HG03460 (cell line): Measurements from ENCODE around the gene MAMDC4.
A peak's percentile ranks its signal among the peaks of the same experiment; 100 is the strongest.
"Not testable (repeated sequence)": the region's sequence is repeated elsewhere in the genome, so short reads cannot be mapped to it uniquely, and the experiment has no call there.

Source experiments
- ATAC-seq: cut with Tn5 transposase; IDR thresholded peaks from one replicate; pipeline ENCODE4 v1.9.1; 2021; ENCODE audit not compliant: unreplicated experiment

Gene MAMDC4

DNA sequence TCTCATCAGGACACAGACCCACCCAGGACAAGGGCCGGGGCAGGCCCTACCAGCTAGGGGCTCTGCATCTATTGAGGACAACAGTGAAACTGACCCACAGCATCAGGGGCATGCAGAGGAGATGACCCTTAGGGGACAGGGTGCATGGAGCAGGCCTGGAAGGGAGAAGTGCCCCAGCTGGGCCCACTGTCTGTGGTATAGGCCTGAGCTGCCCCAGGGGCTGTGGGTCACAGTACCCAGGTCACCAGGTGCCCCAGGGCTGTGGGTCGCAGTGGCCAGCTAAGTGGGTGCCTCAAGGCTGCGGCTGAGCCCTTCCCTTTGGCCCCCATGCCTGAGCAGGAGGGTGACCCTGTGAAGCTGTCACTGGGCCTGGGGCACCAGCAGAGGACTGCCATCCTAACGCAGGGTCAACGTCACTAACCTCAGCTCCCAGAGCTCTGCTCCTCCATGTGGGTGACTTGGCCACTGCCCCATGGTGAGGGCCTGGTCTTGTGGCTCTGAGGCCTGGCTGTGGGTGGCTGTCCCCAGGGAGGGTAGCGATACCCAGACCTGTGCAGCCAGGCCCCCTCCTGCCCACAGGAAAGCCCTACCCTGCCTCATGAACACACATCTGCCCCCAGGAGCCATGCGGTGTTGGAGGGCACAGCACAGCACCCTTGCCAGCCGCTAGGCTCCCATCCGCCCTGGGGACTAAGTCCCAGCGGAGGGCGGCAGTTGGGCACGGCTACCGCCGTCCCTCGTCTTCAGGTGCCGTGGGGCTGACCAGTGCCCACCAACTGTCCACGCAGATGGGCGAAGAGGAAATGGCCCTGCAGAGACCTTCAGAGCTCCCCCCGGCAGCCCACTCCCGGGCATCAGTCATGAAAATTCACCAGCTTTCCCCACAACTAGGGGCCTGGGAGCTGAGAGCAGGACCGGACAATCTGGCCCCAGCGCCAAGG lies 9.1 kb downstream of the MAMDC4 start:
- no peak for ATAC-seq

DNA sequence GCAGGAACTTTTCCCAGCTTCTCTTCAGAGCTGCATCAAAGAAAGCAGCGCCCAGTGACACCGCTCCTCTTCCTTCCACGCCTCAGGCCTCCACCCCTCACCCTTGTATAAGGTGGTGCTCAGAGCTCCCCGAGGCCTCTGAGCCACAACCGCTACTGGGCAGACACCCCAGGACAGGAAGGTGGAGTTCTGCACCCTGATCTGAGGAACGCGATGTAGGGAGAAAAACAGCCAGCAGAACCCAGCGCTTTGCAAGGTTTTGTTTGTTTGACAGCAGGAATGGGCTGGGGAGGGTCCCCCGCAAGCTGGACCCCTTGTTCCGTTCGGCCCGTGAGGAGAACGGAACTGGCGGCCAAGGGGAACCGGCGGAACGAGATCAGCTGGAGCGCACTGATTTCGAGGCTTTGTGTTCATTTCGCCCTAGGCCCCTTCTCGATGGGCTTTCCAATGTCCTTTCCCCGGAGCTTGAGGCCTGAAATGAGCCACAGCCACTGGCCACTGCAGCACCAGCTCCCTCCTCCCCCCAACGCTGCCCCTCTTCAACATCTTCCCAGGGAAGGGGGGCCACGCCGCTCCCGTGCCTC lies 9.8 kb downstream of the MAMDC4 start:
- ATAC-seq = no peak

DNA sequence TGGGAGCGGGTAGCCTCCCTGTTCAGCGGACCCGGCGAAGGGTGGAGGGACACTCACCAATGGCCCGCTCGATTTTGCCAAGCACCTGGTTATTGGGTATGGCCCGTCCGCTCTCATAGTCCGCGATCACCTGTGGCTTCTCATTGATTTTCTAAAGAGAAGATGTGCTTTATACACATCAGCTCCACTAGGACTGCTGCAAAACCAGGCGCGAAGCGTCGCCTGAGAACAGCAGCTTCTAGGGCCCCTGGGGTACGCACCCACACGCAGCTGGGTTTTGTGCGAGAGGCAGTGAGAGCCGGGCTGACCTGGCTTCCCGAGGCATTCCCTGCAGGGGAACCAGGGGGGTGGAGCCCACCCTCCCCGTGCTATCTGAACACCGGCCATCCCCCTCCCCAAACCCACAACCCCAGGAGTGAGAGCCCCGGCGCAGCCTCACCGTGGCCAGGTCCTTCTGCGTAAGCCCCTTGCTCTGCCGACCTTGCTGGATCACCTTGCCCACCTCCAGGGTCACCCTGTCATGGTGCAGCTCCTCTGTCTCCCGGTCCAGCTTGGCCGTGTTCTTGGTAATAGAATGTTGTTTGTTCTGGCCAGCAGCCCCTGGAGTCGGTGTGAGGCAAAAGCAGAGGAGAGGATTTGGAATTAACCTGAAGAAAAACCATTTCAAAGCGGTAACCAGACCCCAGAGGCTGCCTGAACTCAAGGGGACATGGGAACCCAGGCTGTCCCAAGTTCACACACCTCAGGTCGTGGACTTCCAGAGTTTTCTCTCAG lies 10.9 kb downstream of the MAMDC4 start:
- ATAC-seq = no peak

DNA sequence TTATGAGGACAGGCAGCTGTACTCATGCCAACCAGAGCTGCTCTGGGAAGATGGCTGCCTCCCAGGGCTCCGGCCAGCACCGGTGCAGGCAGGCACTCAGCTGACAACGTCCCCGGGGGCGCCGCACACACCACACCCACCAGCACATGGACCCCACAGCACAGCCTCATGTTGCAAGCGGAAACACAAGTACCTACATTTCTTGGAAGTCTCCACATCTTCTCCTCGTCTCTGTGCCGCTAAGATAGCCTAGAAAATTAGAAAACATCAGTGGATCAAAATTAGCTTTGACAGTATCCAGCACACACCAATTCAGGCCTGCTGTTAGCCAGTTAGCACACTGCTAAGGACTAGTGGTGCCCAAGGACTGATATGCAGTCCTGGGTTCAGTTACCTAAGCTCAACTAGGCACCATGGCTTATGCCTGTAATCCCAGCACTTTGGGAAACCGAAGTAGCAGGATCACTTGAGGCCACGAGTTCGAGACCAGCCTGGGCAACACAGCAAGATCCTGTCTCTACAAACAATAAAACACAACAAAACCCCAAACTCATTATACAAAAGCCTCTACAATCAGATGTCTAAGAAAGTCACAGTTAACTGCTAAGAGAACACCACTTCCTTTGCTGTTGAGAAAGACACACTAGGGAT lies 11.6 kb downstream of the MAMDC4 start:
- ATAC-seq = no peak

DNA sequence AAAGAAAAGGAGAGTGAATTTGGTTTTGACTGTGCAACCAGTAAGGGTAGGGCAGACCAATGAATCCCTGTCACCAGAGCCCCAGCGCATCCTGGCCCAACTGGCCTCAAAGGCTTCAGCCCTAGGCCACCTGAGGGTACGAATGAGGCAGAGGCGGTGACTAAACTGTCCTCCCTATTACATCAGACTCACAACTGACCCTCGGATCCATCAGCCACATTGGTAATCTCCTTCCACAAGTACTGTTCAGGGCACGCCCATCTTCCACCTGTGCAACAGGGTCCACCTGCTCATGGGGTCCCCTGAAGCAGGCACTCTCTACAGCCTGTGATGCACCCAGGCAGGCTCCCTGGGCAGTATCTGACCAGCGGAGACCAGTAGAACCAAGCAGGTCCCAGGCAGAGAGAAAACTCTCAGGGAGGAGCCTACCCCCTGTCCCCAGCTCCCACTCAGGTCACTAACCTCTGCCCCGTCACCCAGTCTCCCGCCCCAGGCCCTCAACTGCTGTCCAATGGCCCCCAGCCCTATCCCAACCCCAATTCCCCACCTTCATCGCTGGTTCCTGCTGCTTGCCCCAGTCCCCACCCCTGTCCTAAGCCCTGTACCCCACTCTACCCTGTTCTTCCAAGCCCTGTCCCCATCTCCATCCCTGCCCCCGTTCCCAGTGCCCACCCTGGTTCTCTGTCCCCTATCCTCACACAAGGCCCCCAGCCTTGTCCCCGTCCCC lies 13.1 kb downstream of the MAMDC4 start:
- no peak for ATAC-seq

DNA sequence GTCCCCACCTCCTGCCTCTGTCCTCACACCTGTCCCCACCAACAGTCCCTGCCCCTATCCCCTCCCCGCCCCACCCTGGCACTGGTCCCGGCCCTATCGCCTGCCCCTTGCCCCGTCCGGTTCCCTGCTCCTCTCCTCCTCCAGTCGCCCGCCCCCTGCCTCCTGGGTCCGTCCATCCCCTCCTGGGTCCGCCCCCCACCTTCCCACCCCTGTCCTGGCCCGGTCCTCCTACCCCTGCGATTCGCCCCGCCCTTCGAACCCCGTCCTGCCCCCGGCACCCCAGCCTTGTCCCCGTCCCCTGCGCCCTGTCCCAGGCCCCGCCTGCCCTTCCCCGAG lies 13.6 kb downstream of the MAMDC4 start:
- ATAC-seq = no peak

DNA sequence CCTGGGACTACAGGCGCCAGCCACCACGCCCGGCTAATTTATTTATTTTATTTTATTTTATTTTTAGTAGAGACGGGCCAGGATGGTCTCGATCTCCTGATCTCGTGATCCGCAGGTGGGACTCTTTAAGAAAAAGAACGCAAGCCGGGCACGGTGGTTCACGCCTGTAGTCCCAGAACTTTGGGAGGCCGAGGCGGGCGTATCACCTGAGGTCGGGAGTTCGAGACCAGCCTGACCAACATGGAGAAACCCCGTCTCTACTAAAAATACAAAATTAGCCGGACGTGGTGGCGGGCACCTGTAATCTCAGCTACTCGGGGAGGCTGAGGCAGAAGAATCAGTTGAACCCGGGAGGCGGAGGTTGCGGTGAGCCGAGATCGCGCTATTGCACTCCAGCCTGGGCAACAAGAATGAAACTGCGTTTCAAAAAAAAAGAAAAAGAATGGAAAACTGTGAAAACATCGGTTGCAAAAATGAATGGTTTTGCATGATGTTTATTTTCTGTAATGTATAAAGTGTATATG lies 14.8 kb downstream of the MAMDC4 start:
- ATAC-seq = not testable (repeated sequence)

DNA sequence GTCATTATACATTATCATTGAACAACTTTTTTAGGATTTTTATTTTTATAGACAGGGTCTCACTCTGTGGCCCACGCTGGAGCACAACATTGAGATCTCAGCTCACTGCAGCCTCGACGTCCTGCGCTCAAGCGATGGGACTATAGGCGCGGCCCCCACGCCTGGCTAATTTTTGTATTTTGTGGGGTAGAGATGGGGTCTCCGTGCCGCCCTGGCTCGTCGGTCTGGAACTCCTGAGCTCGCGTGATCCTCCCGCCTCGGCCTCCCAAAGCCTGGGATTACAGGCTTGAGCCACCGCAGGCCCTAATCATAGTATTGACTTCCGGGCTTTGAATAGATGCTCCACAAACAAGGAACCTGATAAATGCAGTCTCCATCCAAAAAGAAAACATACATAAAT lies 15.3 kb downstream of the MAMDC4 start:
- ATAC-seq = no peak

DNA sequence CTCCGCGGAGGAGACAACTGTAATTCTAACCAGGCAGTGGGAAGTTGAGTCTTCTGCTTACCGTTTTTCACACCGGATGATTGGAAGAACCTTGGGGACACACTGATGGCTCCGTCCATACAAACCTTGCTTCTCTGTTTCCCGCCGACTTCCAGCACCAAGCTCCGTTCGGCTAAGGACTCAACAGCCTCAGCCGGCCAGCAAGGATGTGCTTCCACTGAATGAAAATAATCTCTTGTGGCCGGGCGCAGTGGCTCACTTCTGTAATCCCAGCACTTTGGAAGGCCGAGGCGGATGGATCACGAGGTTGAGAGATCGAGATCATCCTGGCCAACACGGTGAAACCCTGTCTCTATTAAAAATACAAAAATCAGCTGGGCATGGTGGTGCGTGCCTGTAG lies 15.8 kb downstream of the MAMDC4 start:
- ATAC-seq = no peak

DNA sequence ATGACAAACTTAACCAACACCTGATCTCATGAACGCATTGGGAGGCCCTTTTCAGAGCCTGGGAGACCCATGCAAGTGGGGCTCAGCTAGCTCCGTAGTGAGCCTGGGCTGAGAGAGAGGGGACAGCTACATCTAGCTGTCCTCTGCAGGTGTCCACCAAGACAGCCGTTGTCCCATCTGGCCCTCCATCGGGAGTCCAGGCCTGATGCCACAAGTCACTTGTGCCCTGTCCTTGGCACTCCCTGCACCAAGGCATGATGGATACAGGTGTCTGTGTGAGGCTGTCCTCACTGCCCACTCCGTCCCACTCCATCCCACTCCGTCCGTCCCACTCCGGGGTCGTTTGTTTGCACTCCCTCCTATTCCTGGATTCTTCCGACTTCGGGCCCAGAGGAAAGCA lies 16.5 kb downstream of the MAMDC4 start:
- no peak for ATAC-seq

DNA sequence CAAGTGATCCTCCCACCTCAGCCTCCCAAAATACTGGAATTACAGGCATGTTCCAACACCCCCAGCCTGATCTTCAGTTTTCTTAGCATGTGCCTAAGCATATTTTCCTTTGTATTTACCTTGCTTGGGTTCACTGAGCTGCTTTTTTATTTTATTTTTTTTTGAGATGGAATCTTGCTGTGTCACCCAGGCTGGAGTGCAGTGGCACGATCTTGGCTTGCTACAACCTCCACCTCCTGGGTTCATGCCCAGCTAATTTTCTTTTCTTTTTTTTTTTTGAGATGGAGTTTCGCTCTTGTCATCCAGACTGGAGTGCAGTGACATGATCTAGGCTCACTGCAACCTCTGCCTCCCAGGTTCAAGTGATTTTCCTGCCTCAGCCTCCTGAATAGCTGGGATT lies 17.5 kb downstream of the MAMDC4 start:
- not testable (repeated sequence) for ATAC-seq

DNA sequence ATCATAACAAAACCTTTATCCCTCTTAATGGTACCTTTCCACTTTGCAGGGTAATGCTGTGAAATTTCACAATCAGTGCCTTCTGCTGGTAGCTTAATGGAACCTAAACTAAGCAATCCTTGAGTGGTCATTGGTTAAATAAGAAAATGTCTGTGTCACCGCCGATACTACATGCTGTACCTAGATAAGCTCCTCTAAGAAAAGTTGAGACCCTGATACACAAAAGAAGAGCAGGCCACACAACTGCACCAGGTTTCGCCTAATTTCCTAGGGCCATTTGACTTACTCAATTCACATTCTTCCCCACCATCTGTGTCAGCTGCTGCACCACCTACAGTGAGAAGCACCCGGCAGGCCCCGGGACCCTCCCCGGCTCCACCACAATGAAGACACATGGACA lies 23.0 kb downstream of the MAMDC4 start:
- no peak for ATAC-seq

DNA sequence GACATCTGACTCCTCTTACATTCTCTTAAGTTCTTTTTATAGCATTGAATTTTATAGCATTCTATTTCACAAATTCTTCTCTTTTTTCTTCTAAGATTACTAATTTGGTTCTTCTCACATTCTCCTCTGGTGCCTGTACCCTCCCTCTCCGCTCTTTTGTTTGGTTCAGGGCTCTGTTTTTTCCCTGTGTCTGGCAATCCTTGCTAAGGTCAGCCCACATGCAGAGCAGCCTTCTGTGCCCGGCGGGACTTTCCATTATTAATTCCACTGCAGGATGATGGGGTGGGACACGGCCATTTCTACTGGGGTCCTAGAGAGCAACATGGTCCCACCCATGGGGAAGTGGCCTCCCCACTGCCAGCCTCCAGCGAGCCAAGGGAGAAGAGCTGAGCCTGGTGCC lies 24.3 kb downstream of the MAMDC4 start:
- ATAC-seq = no peak

DNA sequence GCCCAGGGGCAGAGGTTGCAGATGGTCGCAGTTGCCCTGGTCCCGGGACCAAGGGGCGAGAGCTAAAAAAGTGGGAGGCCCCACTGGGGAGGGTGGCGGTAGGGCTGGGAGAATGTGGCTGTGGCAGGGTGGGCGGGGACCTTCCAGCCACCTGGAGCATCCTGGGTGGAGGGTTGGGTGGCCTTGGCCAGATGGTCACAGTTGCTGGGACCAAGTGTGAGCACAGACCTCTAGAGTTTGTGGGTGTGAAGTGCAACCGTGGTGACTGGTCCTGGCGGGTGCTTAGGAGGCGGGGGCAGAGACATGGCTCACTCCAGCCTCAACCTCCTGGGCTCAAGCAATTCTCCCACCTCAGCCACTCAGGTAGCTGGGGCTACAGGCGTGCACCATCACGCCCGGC lies 28.5 kb downstream of the MAMDC4 start:
- no peak for ATAC-seq

DNA sequence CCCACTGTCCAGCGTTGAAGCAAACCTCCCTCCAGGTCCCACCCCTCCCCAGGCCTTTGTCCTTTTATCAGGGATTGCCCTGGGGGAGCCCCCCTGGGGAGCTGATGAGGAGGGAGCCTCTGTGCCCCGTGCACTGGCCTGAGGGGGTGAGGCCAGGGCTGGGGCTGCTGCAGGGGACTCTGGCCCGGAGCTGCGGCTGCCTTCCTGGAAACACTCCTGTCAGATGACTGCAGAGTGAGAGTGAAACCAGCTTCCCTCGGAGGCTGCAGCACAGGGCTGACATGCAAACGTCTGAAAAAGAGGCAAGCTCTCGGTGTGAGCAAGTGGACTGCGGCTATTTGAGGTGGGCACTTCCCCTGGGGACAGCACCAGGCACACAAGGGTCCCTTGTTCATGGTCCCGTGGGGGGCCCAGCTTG lies 29.6 kb downstream of the MAMDC4 start:
- ATAC-seq = peak; percentile 41

DNA sequence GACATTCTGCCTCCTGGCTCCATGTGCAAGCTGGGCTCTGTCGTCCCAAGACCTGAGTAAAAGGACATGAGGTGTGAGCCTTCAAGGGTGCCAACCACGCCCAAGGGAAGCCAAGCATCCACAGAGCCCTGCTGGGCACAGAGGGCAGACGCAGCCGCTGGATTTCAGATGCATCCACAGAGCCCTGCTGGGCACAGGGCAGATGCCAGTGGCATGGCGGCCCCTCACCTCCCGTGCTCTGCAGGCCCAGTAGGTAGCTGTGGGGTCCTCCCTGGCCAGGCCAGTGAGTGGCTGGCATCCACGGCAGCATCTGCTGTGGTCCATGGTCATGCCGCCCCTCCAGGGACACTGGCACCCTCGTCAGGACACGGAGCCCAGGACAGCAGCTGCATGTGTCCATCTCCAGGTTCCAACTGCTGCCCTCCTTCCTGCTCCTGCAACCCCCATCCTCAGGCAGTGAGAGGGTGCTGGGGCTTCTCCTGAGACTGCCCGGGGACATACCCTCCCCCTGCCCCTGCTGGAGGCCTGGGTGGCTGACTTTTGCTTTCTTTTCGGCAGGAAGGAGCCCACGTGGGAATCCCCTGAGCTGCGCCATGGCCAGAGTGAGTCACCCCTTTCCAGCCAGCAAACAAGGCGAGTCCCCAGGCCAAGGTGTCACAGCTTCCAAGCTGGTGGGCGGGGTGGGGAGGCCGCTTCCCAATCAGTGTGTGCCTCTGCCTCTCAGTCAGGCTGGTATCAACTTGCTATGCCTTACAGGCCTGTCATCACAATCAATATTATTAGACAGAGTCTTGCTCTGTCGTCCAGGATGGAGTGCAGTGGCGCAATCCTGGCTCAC lies 30.2 kb downstream of the MAMDC4 start:
- ATAC-seq = peak; percentile 30

DNA sequence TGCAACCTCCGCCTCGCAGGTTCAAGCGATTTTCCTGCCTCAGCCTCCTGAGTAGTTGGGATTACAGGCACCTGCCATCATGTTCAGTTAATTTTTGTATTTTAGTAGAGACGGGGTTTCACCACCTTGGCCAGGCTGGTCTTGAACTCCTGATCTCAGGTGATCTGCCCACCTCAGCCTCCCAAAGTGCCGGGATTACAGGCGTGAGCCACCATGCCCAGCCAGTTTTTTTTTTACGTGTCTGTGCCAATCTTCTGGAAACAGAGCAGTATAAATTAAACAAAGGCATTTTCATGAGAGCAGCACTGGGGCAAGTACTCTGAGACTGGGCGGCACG lies 30.8 kb downstream of the MAMDC4 start:
- ATAC-seq = not testable (repeated sequence)

DNA sequence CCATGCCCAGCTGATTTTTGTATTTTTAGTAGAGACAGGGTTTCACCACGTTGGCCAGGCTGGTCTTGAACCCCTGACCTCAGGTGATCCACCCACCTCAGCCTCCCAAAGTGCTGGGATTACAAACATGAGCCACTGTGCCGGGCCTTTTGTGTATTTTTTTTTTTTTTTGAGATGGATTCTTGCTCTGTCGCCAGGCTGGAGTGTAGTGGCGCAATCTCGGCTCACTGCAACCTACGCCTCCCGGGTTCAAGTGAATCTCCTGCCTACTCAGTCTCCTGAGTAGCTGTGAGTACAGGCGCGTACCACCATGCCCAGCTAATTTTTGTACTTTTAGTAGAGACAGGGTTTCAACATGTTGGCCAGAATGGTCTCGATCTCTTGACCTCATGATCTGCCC lies 31.5 kb downstream of the MAMDC4 start:
- ATAC-seq = not testable (repeated sequence)

DNA sequence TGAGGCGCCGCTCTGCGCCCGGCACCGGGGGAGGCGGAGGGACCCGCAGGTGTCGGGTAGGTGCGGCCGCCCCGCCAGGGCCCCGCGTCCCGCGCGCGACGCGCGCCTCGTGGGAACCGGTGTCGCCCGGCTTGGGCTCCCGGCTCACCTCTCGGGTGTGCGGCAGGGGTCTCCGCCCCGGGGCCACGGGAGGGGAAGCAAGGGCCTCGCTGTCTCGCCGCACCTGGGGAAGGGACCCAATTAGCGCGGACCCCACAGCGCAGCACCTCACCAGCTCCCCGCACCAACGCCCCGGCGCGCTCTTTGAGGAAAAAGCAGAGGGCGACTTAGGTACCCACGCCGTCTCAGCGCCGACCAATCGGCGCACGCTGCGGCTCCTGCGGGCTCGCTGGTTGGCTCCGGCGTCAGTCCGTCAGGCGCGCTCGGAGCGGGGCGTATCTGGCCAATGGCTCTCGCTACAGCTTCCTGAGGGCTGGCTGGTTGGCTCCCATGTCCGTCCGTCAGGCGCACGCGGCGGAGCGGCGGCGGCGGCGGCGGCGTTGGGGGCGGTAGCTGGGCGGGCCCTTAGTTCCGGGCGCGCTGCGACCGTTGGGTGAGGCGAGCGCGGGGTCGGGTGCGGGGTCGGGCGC lies 33.9 kb downstream of the MAMDC4 start, which contains the start of gene TRAF2:
Gene TRAF2 (plus strand): TSS at position 567 of the 629 bp plus-strand sequence. CDS start 12,225 bp downstream, outside the sequence.
- ATAC-seq = peak; percentile 77
